Adrenal gland (tissue), 12 donors: ENCODE results near the gene SOX13. TPM values are rescaled to one million over a fixed set of nuclear protein-coding genes. Genes with fewer than 3 reads are reported as not detected.

ENCODE experiments used
- DNase-seq, 7 donors: peaks; one replicate each; pipeline ENCODE4 v3.0.0-alpha.2; 2019 to 2020
- H3K27ac ChIP-seq, 5 donors: fragments of 200-600 bp; sonication (generic) in 4 of 5; 1 replicate in 3 of 5; 2 replicates in 2 of 5; pipeline versions ENCODE4 v1.5.1 to v1.8.0; 2016 to 2020; ENCODE audit warnings: mild to moderate bottlenecking in 1 of 5
- H3K27me3 ChIP-seq: fragments of 200-600 bp; 2 replicates; pipeline ENCODE4 v1.8.0; 2021
- H3K36me3 ChIP-seq, 2 donors: fragments of 200-600 bp; replicated peaks in 1 of 2; 1 replicate in 1 of 2; 2 replicates in 1 of 2; pipeline versions ENCODE4 v1.5.1 to v1.8.0; 2018 to 2022
- H3K4me1 ChIP-seq, 2 donors: fragments of 200-600 bp; replicated peaks in 1 of 2; 1 replicate in 1 of 2; 2 replicates in 1 of 2; pipeline versions ENCODE4 v1.5.1 to v1.8.0; 2018 to 2021
- H3K4me3 ChIP-seq, 4 donors: fragments of 200-600 bp; sonication (generic) in 3 of 4; one replicate each; pipeline ENCODE4 v1.5.1; 2016 to 2018
- H3K9me3 ChIP-seq, 3 donors: fragments of 200-600 bp; sonication (generic) in 1 of 3; replicated peaks in 1 of 3; 1 replicate in 2 of 3; 2 replicates in 1 of 3; pipeline versions ENCODE4 v1.5.1 to v1.8.0; 2016 to 2021
- CTCF ChIP-seq, 6 experiments: fragments of 450-650 bp in 4 of 6; fragments of 200-600 bp in 2 of 6; sonication (generic) in 1 of 6; IDR thresholded peaks; 1 replicate in 5 of 6; 2 replicates in 1 of 6; pipeline versions ENCODE4 v1.5.1 to v1.8.0; 2016 to 2021; ENCODE audit warnings: antibody characterized with exemption in 6 of 6, mild to moderate bottlenecking in 2 of 6, moderate library complexity in 1 of 6
- POLR2A ChIP-seq, 2 donors: fragments of 450-650 bp; IDR thresholded peaks; one replicate each; pipeline ENCODE4 v1.6.1; 2017; ENCODE audit warnings: antibody characterized with exemption in 2 of 2, mild to moderate bottlenecking in 2 of 2, moderate library complexity in 1 of 2
- WGBS, 4 donors: extraction: QIAGEN DNeasy Blood & Tissue Kit in 2 of 4; methylation state at CpG; one replicate each; pipeline versions ENCODE4 v1.1.5 to v1.1.7; 2013 to 2017; 5-methylcytosine and 5-hydroxymethylcytosine counted together
- intact Hi-C, 2 donors: fragments of 100-400 bp; cut with DNase I; formaldehyde crosslinking; loops; one replicate each; pipeline versions ENCODE4 v1.14.1 to v1.15.0; 2022 to 2023
- polyA plus RNA-seq, 3 donors: library from polyadenylated mRNA; stranded (reverse); fragments of 200-250 nt in 2 of 3; fragments of 350-450 nt in 1 of 3; fragmentation: Illumina TruSeq in 1 of 3; extraction: RNeasy Lipid Tissue Mini Kit (QIAGEN cat#74804) in 1 of 3; gene quantifications; one replicate each; pipeline ENCODE4 v1.2.3, GENCODE V29; 2013 to 2014
- total RNA-seq, 9 donors: library from RNA; depleted of rRNA in 4 of 9; stranded (reverse); fragments of >200 nt in 4 of 9; fragments of 120-200 nt in 1 of 9; fragmentation: NEBNext Ultra II Directional in 1 of 9; extraction: Animal tissue kit (Norgen Biotek cat#: 25700) in 1 of 9; gene quantifications; one replicate each; pipeline versions ENCODE4 v1.1.0 to v1.2.4, GENCODE V29; 2013 to 2023
- donor health status: healthy with polysubstance abuse.
- donor health status: Bipolar disorder and iron deficiency.
- donor health status: DM: yes; HTN: yes; CAD: no.
- donor health status: DM: no; HTN: no; CAD: no.
- donor health status: DM: no; HTN: no; CAD: no.
- donor health status: DM: yes; HTN: yes; CAD: no.

SOX13 gene
- total and polyA plus RNA-seq, 12 donors, result 4.2 to 44.5 (median 25.6) TPM

GRCh38 chr1:204108312-204109141, 35.6 kb downstream of the SOX13 start:
- TF ChIP-seq POLR2A (IDR thresholded peaks at IDR 0.05) (no peak), CTCF (IDR thresholded peaks at IDR 0.05) (no peak)
- H3K9me3 ChIP-seq, result no peaks in the 10 kb centered on the region
- DNase-seq, result no peak
- H3K4me3 ChIP-seq, result no peak overlapping the region
- WGBS, 4 donors, result 58 to 69% (median 64%) methylated on average over 17 to 21 of the region's 21 CpGs
- peaks cover 20 to 25% of the 10 kb centered on the region in 2 donors for H3K4me1 ChIP-seq
- no peaks in the 10 kb centered on the region for H3K36me3 ChIP-seq
- intact Hi-C loops, result no loop called here
- peak overlapping the region in 2 of 5 donors; percentile 13 to 34 for H3K27ac ChIP-seq
- no peaks in the 10 kb centered on the region for H3K27me3 ChIP-seq

GRCh38 chr1:204110894-204111633, 38.1 kb downstream of the SOX13 start:
- intact Hi-C loops, result no loop called here
- no peaks in the 10 kb centered on the region for H3K9me3 ChIP-seq
- H3K27me3 ChIP-seq, result no peaks in the 10 kb centered on the region
- no peak overlapping the region for H3K4me3 ChIP-seq
- no peaks in the 10 kb centered on the region for H3K36me3 ChIP-seq
- peaks cover 13 to 19% of the 10 kb centered on the region in 2 donors for H3K4me1 ChIP-seq
- 87 to 94% (median 90%) methylated on average over 4 to 5 of the region's 5 CpGs for WGBS, 4 donors
- no peak overlapping the region for H3K27ac ChIP-seq
- DNase-seq, result no peak
- TF ChIP-seq POLR2A (IDR thresholded peaks at IDR 0.05) (no peak), CTCF (IDR thresholded peaks at IDR 0.05) (no peak)

- H3K9me3 ChIP-seq, result no peaks in the 10 kb centered on the region
- no peak for DNase-seq
- peak overlapping the region in 2 of 5 donors; percentile 31 to 64 for H3K27ac ChIP-seq
- WGBS, 4 donors, result 76 to 82% (median 81%) methylated on average over 7 to 11 of the region's 11 CpGs
- no peak overlapping the region for H3K4me3 ChIP-seq
- peaks cover 0 to 14% of the 10 kb centered on the region in 2 donors for H3K36me3 ChIP-seq
- H3K4me1 ChIP-seq, result peaks cover 13 to 19% of the 10 kb centered on the region in 2 donors
- intact Hi-C loops, result no loop called here
- H3K27me3 ChIP-seq, result no peaks in the 10 kb centered on the region
- TF ChIP-seq POLR2A (IDR thresholded peaks at IDR 0.05), result no peak
Measured at GRCh38 chr1:204112876-204113730, 40.2 kb downstream of the SOX13 start.

DNA sequence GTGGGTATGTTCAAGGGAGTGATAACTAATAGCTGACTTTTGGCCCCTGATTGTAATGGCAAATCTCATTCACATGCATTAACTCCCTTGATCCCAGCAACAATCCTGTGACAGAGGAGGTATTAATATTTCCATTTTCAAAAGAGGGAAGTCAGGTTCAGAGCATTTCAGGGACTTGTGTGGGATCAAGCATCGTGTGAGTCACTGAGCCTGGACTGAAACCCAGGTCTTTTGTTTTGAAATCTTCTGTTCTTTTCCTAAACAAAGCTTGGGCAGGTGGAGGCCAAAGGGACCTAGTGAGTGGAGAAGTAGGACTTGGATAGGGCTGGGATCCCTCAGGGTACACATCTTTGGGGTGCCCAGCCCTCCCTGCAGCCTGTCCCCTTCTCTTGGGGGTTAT, 41.0 kb downstream of the SOX13 start:
- intact Hi-C loops, result no loop called here
- TF ChIP-seq CTCF (IDR thresholded peaks at IDR 0.05) (no peak), POLR2A (IDR thresholded peaks at IDR 0.05) (no peak)
- Histone ChIP-seq H3K4me1 (peaks cover 13 to 19% of the 10 kb centered on the region in 2 donors), H3K36me3 (peaks cover 0 to 22% of the 10 kb centered on the region in 2 donors), H3K27ac (peak overlapping the region in 1 of 5 donors; percentile 31), H3K9me3 (no peaks in the 10 kb centered on the region), H3K27me3 (no peaks in the 10 kb centered on the region), H3K4me3 (no peak overlapping the region)
- peak in 2 of 7 donors; percentile 34 to 40 for DNase-seq
- 28 to 53% (median 37%) methylated on average over 1 of the region's 1 CpG for WGBS, 4 donors
